Naive thymus-derived CD8-positive, alpha-beta T cell (primary cell): Measurements from ENCODE around the gene RHPN2. TPM values are rescaled to one million over a fixed set of nuclear protein-coding genes. Genes with fewer than 3 reads are reported as not detected.
"Not testable (repeated sequence)": the region's sequence is repeated elsewhere in the genome, so short reads cannot be mapped to it uniquely, and the experiment has no call there.

Experiments used
- ATAC-seq, 2 donors: fragments of 150-1000 bp; cut with Tn5 transposase in 1 of 2; sonication (Bioruptor Pico), chemical (Tn5 transposase) in 1 of 2; 1 replicate in 1 of 2; 2 replicates in 1 of 2; pipeline ENCODE4 v1.10.0; 2021; ENCODE audit warnings: mild to moderate bottlenecking in 2 of 2, moderate library complexity in 2 of 2
- POLR2A ChIA-PET: fragments of 350-600 bp; sonication (Branson Sonifier 250); formaldehyde crosslinking; loops from one replicate; lab custom pipeline; 2021; ENCODE audit warnings: antibody characterized with exemption; lab: Charles Lee
- DNase-seq, 10 donors: peaks; one replicate each; pipeline versions ENCODE4 v3.0.0 to v3.0.0-alpha.2; 2020 to 2022
- H3K27ac Mint-ChIP-seq, 10 donors: one replicate each; pipeline ENCODE4 v1.8.0; 2020 to 2022; ENCODE audit warnings: mild to moderate bottlenecking in 10 of 10, mixed read lengths in 10 of 10, moderate library complexity in 4 of 10, inconsistent platforms in 1 of 10
- H3K27me3 Mint-ChIP-seq, 5 donors: one replicate each; pipeline ENCODE4 v1.8.0; 2021 to 2022; ENCODE audit warnings: mixed read lengths in 5 of 5
- H3K36me3 Mint-ChIP-seq, 3 donors: one replicate each; pipeline ENCODE4 v1.8.0; 2020 to 2022; ENCODE audit warnings: mixed read lengths in 3 of 3, mild to moderate bottlenecking in 2 of 3, inconsistent platforms in 1 of 3
- H3K4me1 Mint-ChIP-seq, 4 donors: one replicate each; pipeline ENCODE4 v1.8.0; 2021 to 2022; ENCODE audit warnings: mixed read lengths in 4 of 4
- H3K4me3 Mint-ChIP-seq, 10 donors: one replicate each; pipeline ENCODE4 v1.8.0; 2020 to 2022; ENCODE audit warnings: mild to moderate bottlenecking in 10 of 10, mixed read lengths in 10 of 10, moderate library complexity in 6 of 10, inconsistent platforms in 1 of 10
- H3K9me3 Mint-ChIP-seq, 9 donors: one replicate each; pipeline ENCODE4 v1.8.0; 2020 to 2022; ENCODE audit warnings: mixed read lengths in 9 of 9, mild to moderate bottlenecking in 3 of 9, inconsistent platforms in 1 of 9, moderate library complexity in 1 of 9
- polyA plus RNA-seq, 3 donors: library from polyadenylated mRNA; unstranded; fragments of 300-500 nt; fragmentation: Illumina TruSeq; gene quantifications; one replicate each; pipeline ENCODE4 v1.2.3, GENCODE V29; 2021
- total RNA-seq, 8 experiments: library from RNA in 2 of 8; stranded (reverse) in 2 of 8; gene quantifications; one replicate each; pipeline ENCODE4 v1.2.3 and lab custom pipeline; 2021 to 2026

The RHPN2 gene
- total and polyA plus RNA-seq, 5 experiments from 2014 or later: 0.06 to 2.8 (median 1.8) TPM

GRCh38 chr19:33062902-33063301, 1.8 kb downstream of the RHPN2 start:
- H3K4me3 Mint-ChIP-seq: peak overlapping the region in 3 of 10 donors; percentile 4 to 56 (median 43)
- ATAC-seq: no peak

GRCh38 chr19:33060586-33060985, 4.1 kb downstream of the RHPN2 start:
- H3K27me3 Mint-ChIP-seq: peaks cover 8 to 34% (median 20%) of the 10 kb centered on the region in 5 donors
- no peak overlapping the region for H3K27ac Mint-ChIP-seq
- H3K4me3 Mint-ChIP-seq: no peak overlapping the region
- no peaks in the 10 kb centered on the region for H3K9me3 Mint-ChIP-seq
- POLR2A ChIA-PET: no interaction called here
- no peak for ATAC-seq
- H3K36me3 Mint-ChIP-seq: no peaks in the 10 kb centered on the region
- H3K4me1 Mint-ChIP-seq: peaks cover 0 to 10% (median 5%) of the 10 kb centered on the region in 4 donors
- no peak for DNase-seq

More at GRCh38 chr19:33062902-33063301, 1.8 kb downstream of the RHPN2 start:
- Mint-ChIP-seq H3K4me1 (peaks cover 0 to 10% (median 5%) of the 10 kb centered on the region in 4 donors), H3K36me3 (no peaks in the 10 kb centered on the region), H3K9me3 (no peaks in the 10 kb centered on the region), H3K27ac (no peak overlapping the region), H3K27me3 (peaks cover 8 to 38% (median 20%) of the 10 kb centered on the region in 5 donors)
- DNase-seq: no peak
- POLR2A ChIA-PET: interaction anchor here (0.7 kb wide), 1 partner anchor 265 kb away, joined by 3 read pairs; no protein-coding TSS in a partner anchor

GRCh38 chr19:33055718-33056117, 9.0 kb downstream of the RHPN2 start:
- H3K9me3 Mint-ChIP-seq: no peaks in the 10 kb centered on the region

GRCh38 chr19:33054623-33055022, 10.1 kb downstream of the RHPN2 start:
- DNase-seq (no peak), ATAC-seq (no peak)
- H3K9me3 Mint-ChIP-seq: no peaks in the 10 kb centered on the region
- H3K36me3 Mint-ChIP-seq: no peaks in the 10 kb centered on the region
- H3K4me1 Mint-ChIP-seq: peaks cover 0 to under 1% (median 0%) of the 10 kb centered on the region in 4 donors
- peaks cover 0 to 7% (median 3%) of the 10 kb centered on the region in 5 donors for H3K27me3 Mint-ChIP-seq
- POLR2A ChIA-PET: interaction anchor here (0.7 kb wide), 1 partner anchor 58 kb away, joined by 3 read pairs; no protein-coding TSS in a partner anchor
- no peak overlapping the region for H3K4me3 Mint-ChIP-seq
- no peak overlapping the region for H3K27ac Mint-ChIP-seq

More at GRCh38 chr19:33055718-33056117, 9.0 kb downstream of the RHPN2 start:
- DNase-seq: no peak
- H3K27ac Mint-ChIP-seq: no peak overlapping the region
- peaks cover 4 to 14% (median 11%) of the 10 kb centered on the region in 5 donors for H3K27me3 Mint-ChIP-seq
- no peak overlapping the region for H3K4me3 Mint-ChIP-seq
- peaks cover 0 to 1% (median 0%) of the 10 kb centered on the region in 4 donors for H3K4me1 Mint-ChIP-seq
- no peak for ATAC-seq
- no peaks in the 10 kb centered on the region for H3K36me3 Mint-ChIP-seq
- POLR2A ChIA-PET: interaction anchor here (0.6 kb wide), 1 partner anchor 10 kb away, joined by 4 read pairs; no protein-coding TSS in a partner anchor

- H3K27me3 Mint-ChIP-seq: peaks cover 0 to 2% (median 0%) of the 10 kb centered on the region in 5 donors
- H3K9me3 Mint-ChIP-seq: no peaks in the 10 kb centered on the region
- ATAC-seq (no peak), DNase-seq (no peak)
- H3K27ac Mint-ChIP-seq: no peak overlapping the region
- POLR2A ChIA-PET: no interaction called here
- no peaks in the 10 kb centered on the region for H3K36me3 Mint-ChIP-seq
- H3K4me3 Mint-ChIP-seq: no peak overlapping the region
- no peaks in the 10 kb centered on the region for H3K4me1 Mint-ChIP-seq
These were observed 12.2 kb downstream of the RHPN2 start for GRCh38 chr19:33052352-33052972.

GRCh38 chr19:33050110-33050509, 14.6 kb downstream of the RHPN2 start:
- Mint-ChIP-seq H3K36me3 (no peaks in the 10 kb centered on the region), H3K27ac (no peak overlapping the region), H3K9me3 (no peaks in the 10 kb centered on the region), H3K27me3 (peaks cover 0 to 2% (median 0%) of the 10 kb centered on the region in 5 donors), H3K4me1 (no peaks in the 10 kb centered on the region), H3K4me3 (no peak overlapping the region)
- POLR2A ChIA-PET: no interaction called here
- ATAC-seq (no peak), DNase-seq (no peak)

GRCh38 chr19:33048806-33049676, 15.6 kb downstream of the RHPN2 start:
- DNase-seq (no peak), ATAC-seq (no peak)
- H3K27me3 Mint-ChIP-seq: peaks cover 0 to 2% (median 0%) of the 10 kb centered on the region in 5 donors
- H3K9me3 Mint-ChIP-seq: no peaks in the 10 kb centered on the region
- no peaks in the 10 kb centered on the region for H3K4me1 Mint-ChIP-seq
- POLR2A ChIA-PET: no interaction called here
- no peak overlapping the region for H3K27ac Mint-ChIP-seq
- H3K36me3 Mint-ChIP-seq: no peaks in the 10 kb centered on the region
- no peak overlapping the region for H3K4me3 Mint-ChIP-seq

- ATAC-seq: no peak
- POLR2A ChIA-PET: no interaction called here
- peaks cover 0 to 2% (median 0%) of the 10 kb centered on the region in 5 donors for H3K27me3 Mint-ChIP-seq
- no peak overlapping the region for H3K27ac Mint-ChIP-seq
- no peaks in the 10 kb centered on the region for H3K36me3 Mint-ChIP-seq
- H3K9me3 Mint-ChIP-seq: no peaks in the 10 kb centered on the region
- H3K4me1 Mint-ChIP-seq: no peaks in the 10 kb centered on the region
- no peak overlapping the region for H3K4me3 Mint-ChIP-seq
- no peak for DNase-seq
These were observed 17.3 kb downstream of the RHPN2 start for GRCh38 chr19:33047422-33047821.

GRCh38 chr19:33041828-33042160, 22.9 kb downstream of the RHPN2 start:
- H3K36me3 Mint-ChIP-seq, ATAC-seq, DNase-seq, H3K9me3 Mint-ChIP-seq, H3K27me3 Mint-ChIP-seq, H3K27ac Mint-ChIP-seq, H3K4me3 Mint-ChIP-seq: not testable (repeated sequence)
- POLR2A ChIA-PET: interaction anchor here (0.7 kb wide), 1 partner anchor 136 kb away, joined by 3 read pairs; no protein-coding TSS in a partner anchor
- peaks cover 6 to 10% (median 9%) of the 10 kb centered on the region in 4 donors for H3K4me1 Mint-ChIP-seq

GRCh38 chr19:33040994-33041827, 23.5 kb downstream of the RHPN2 start:
- Mint-ChIP-seq H3K4me3 (no peak overlapping the region), H3K27ac (no peak overlapping the region), H3K4me1 (peaks cover 6 to 10% (median 9%) of the 10 kb centered on the region in 4 donors), H3K36me3 (no peaks in the 10 kb centered on the region), H3K27me3 (no peaks in the 10 kb centered on the region), H3K9me3 (no peaks in the 10 kb centered on the region)
- POLR2A ChIA-PET: interaction anchor here (0.7 kb wide), 1 partner anchor 136 kb away, joined by 3 read pairs; no protein-coding TSS in a partner anchor
- DNase-seq (no peak), ATAC-seq (no peak)

GRCh38 chr19:33039815-33040214, 24.9 kb downstream of the RHPN2 start:
- Mint-ChIP-seq H3K27ac (peak overlapping the region in 2 of 10 donors; percentile 3 to 61), H3K36me3 (no peaks in the 10 kb centered on the region), H3K27me3 (no peaks in the 10 kb centered on the region), H3K4me3 (no peak overlapping the region), H3K4me1 (peaks cover 6 to 10% (median 9%) of the 10 kb centered on the region in 4 donors), H3K9me3 (no peaks in the 10 kb centered on the region)
- POLR2A ChIA-PET: no interaction called here
- ATAC-seq: no peak
- no peak for DNase-seq

- POLR2A ChIA-PET: no interaction called here
- peak overlapping the region in 2 of 10 donors; percentile 27 to 46 for H3K4me3 Mint-ChIP-seq
- no peaks in the 10 kb centered on the region for H3K36me3 Mint-ChIP-seq
- no peaks in the 10 kb centered on the region for H3K27me3 Mint-ChIP-seq
- peaks cover 6 to 10% (median 9%) of the 10 kb centered on the region in 4 donors for H3K4me1 Mint-ChIP-seq
- DNase-seq (no peak), ATAC-seq (no peak)
- peak overlapping the region in 3 of 10 donors; percentile 10 to 65 (median 48) for H3K27ac Mint-ChIP-seq
- H3K9me3 Mint-ChIP-seq: no peaks in the 10 kb centered on the region
These were observed 25.5 kb downstream of the RHPN2 start for GRCh38 chr19:33039108-33039599.
